ENCODE results near the gene RABGGTA.

The RABGGTA gene

GRCh38 chr14:24243336-24243836, 28.0 kb downstream of the RABGGTA start:
- DNase-seq, result peak in 4 of 56 donors; percentile 29 to 63 (median 48)

- peak in 33 of 56 donors; percentile 57 to 99 (median 95) for DNase-seq
These were observed 29.5 kb downstream of the RABGGTA start for GRCh38 chr14:24241829-24242443.

- DNase-seq, result no peak
These were observed 31.1 kb downstream of the RABGGTA start for GRCh38 chr14:24240110-24240918.

- no peak for DNase-seq
These were observed 32.8 kb downstream of the RABGGTA start for GRCh38 chr14:24238527-24239037.

GRCh38 chr14:24238123-24238522, 33.3 kb downstream of the RABGGTA start:
- DNase-seq, result no peak

GRCh38 chr14:24237463-24237955, 33.9 kb downstream of the RABGGTA start:
- no peak for DNase-seq

- no peak for DNase-seq
These were observed 34.5 kb downstream of the RABGGTA start for GRCh38 chr14:24236689-24237462.

- DNase-seq, result no peak
These were observed 35.4 kb downstream of the RABGGTA start for GRCh38 chr14:24235804-24236688.

GRCh38 chr14:24234095-24235005, 37.0 kb downstream of the RABGGTA start:
- DNase-seq, result no peak

- no peak for DNase-seq
These were observed 37.9 kb downstream of the RABGGTA start for GRCh38 chr14:24233538-24233866.

GRCh38 chr14:24232645-24233537, 38.5 kb downstream of the RABGGTA start, which contains the start of gene GMPR2:
Gene GMPR2, plus strand, starts transcription at chr14:24232929. Its CDS starts 325 bp downstream, at chr14:24233254.
- peak in 12 of 56 donors; percentile 26 to 91 (median 79) for DNase-seq

GRCh38 chr14:24232121-24232644, 39.2 kb downstream of the RABGGTA start, which contains the start of gene NEDD8:
Gene NEDD8, minus strand, starts transcription at chr14:24232367. Its CDS starts 100 bp downstream, at chr14:24232267.
- DNase-seq, result peak in 55 of 56 donors; percentile 79 to 99 (median 94)

GRCh38 chr14:24231263-24232120, 39.9 kb downstream of the RABGGTA start:
- DNase-seq, result peak in 5 of 56 donors; percentile 22 to 67 (median 57)

- no peak for DNase-seq
These were observed 42.5 kb downstream of the RABGGTA start for GRCh38 chr14:24228902-24229301.

GRCh38 chr14:24226473-24226872, 44.9 kb downstream of the RABGGTA start:
- no peak for DNase-seq

- no peak for DNase-seq
These were observed 46.8 kb downstream of the RABGGTA start for GRCh38 chr14:24224618-24225071.
